OCI-LY7 (cell line): ENCODE measurements around the gene EFNA2. TPM values are rescaled to one million over a fixed set of nuclear protein-coding genes. Genes with fewer than 3 reads are reported as not detected.

ENCODE experiments used
- BruUV-seq: library from RNA; stranded (reverse); fragments of 400-500 nt; replicated peaks from 2 replicates; lab custom pipeline; 2021; lab: Mats Ljungman, UMichigan
- CTCF ChIA-PET: fragments of 300-600 bp; sonication (Branson Sonifier 250); formaldehyde crosslinking; loops from one replicate; lab custom pipeline; 2022; ENCODE audit warnings: antibody characterized with exemption; ENCODE audit not compliant: unreplicated experiment; lab: Charles Lee
- POLR2A ChIA-PET: fragments of 300-600 bp; sonication (Branson Sonifier 250); formaldehyde crosslinking; loops from one replicate; lab custom pipeline; 2022; ENCODE audit warnings: antibody characterized with exemption; lab: Charles Lee
- DNase-seq: peaks from one replicate; pipeline ENCODE4 v3.0.0-alpha.2; 2015; ENCODE audit warnings: low spot score
- H2AFZ ChIP-seq: fragments of 200-600 bp; sonication (generic), shearing (Covaris generic); 2 replicates; pipeline ENCODE4 v1.6.1; 2014; ENCODE audit warnings: mild to moderate bottlenecking, antibody characterized with exemption, low read length, moderate library complexity
- H3K27ac ChIP-seq: fragments of 200-600 bp; sonication (generic); 2 replicates; pipeline ENCODE4 v1.5.1; 2014; ENCODE audit warnings: mixed run types, low read depth, mild to moderate bottlenecking, moderate library complexity, low read length, inconsistent platforms; ENCODE audit not compliant: poor library complexity, severe bottlenecking
- H3K36me3 ChIP-seq: fragments of 200-600 bp; sonication (generic); 2 replicates; pipeline ENCODE4 v1.6.1; 2014; ENCODE audit warnings: mild to moderate bottlenecking, antibody characterized with exemption, low read length, moderate library complexity, mixed read lengths; ENCODE audit not compliant: insufficient read depth
- H3K4me1 ChIP-seq: fragments of 200-600 bp; sonication (generic); 2 replicates; pipeline ENCODE4 v1.5.1; 2014; ENCODE audit warnings: mild to moderate bottlenecking, low read length; ENCODE audit not compliant: insufficient read depth, poor library complexity, severe bottlenecking
- H3K4me2 ChIP-seq: fragments of 200-600 bp; sonication (generic); 2 replicates; pipeline ENCODE4 v1.6.1; 2014; ENCODE audit warnings: mild to moderate bottlenecking, low read length
- H3K4me3 ChIP-seq: fragments of 200-600 bp; sonication (generic); 2 replicates; pipeline ENCODE4 v1.5.1; 2014; ENCODE audit warnings: mild to moderate bottlenecking, low read depth, low read length; ENCODE audit not compliant: poor library complexity, severe bottlenecking
- H3K79me2 ChIP-seq: fragments of 200-600 bp; sonication (generic); 2 replicates; pipeline ENCODE4 v1.6.1; 2016; ENCODE audit warnings: low read depth, mild to moderate bottlenecking, low read length, moderate library complexity, mixed read lengths; ENCODE audit not compliant: insufficient read depth
- H3K9me2 ChIP-seq: fragments of 200-600 bp; sonication (generic); 2 replicates; pipeline ENCODE4 v1.6.1; 2016; ENCODE audit warnings: mild to moderate bottlenecking, low read length, mixed read lengths; ENCODE audit not compliant: insufficient read depth
- H3K9me3 ChIP-seq: fragments of 200-600 bp; sonication (generic); 2 replicates; pipeline ENCODE4 v1.6.1; 2014; ENCODE audit warnings: mild to moderate bottlenecking, mixed run types, low read length, mixed read lengths
- H4K20me1 ChIP-seq: fragments of 200-600 bp; sonication (generic); 2 replicates; pipeline ENCODE4 v1.6.1; 2014; ENCODE audit warnings: mild to moderate bottlenecking, antibody characterized with exemption, low read length, moderate library complexity, mixed read lengths; ENCODE audit not compliant: insufficient read depth
- CTCF ChIP-seq: fragments of 200-600 bp; sonication (generic); conservative IDR thresholded peaks from 2 replicates; pipeline ENCODE4 v1.5.1; 2014; ENCODE audit warnings: mild to moderate bottlenecking, antibody characterized with exemption, low read length, moderate library complexity, mixed read lengths
- EZH2phosphoT487 ChIP-seq: fragments of 200-600 bp; sonication (generic); IDR thresholded peaks from 2 replicates; pipeline ENCODE4 v1.6.1; 2018; ENCODE audit warnings: low read depth, borderline replicate concordance, mild to moderate bottlenecking, mixed run types, antibody characterized with exemption, low read length, moderate library complexity, mixed read lengths
- intact Hi-C: fragments of 100-400 bp; cut with micrococcal nuclease; formaldehyde crosslinking; loops from one replicate; pipeline ENCODE4 v1.10.0; 2022; ENCODE audit not compliant: unreplicated experiment
- total RNA-seq, 2 experiments: library from RNA; depleted of rRNA in 1 of 2; stranded (reverse); fragments of >200 nt in 1 of 2; shearing (Covaris generic) in 1 of 2; gene quantifications; 2 replicates each; pipeline ENCODE4 v1.2.3, GENCODE V29; 2014 to 2022

EFNA2 gene
- total RNA-seq, 2 experiments from 2014 or later, result not detected

GRCh38 chr19:1308718-1309117, 23.0 kb downstream of the EFNA2 start:
- Histone ChIP-seq H3K36me3 (no peaks in the 10 kb centered on the region), H3K4me2 (no peak overlapping the region), H3K9me2 (no peaks in the 10 kb centered on the region), H3K4me1 (no peaks in the 10 kb centered on the region), H2AFZ (no peak overlapping the region), H4K20me1 (no peaks in the 10 kb centered on the region), H3K4me3 (no peak overlapping the region), H3K79me2 (no peaks in the 10 kb centered on the region), H3K9me3 (no peaks in the 10 kb centered on the region), H3K27ac (no peak overlapping the region)
- CTCF ChIA-PET, result no interaction called here
- no peak for TF ChIP-seq EZH2phosphoT487
- POLR2A ChIA-PET, result no interaction called here
- DNase-seq, result no peak
- no TSS peak for BruUV-seq
- intact Hi-C loops, result no loop called here

- no TSS peak for BruUV-seq
- H3K4me1 ChIP-seq, result no peaks in the 10 kb centered on the region
- H3K36me3 ChIP-seq, result no peaks in the 10 kb centered on the region
- no peak overlapping the region for H3K4me2 ChIP-seq
- ChIA-PET CTCF (no interaction called here), POLR2A (no interaction called here)
- no peak for DNase-seq
- TF ChIP-seq EZH2phosphoT487 (no peak), CTCF (no peak)
- no peaks in the 10 kb centered on the region for H3K9me3 ChIP-seq
- H2AFZ ChIP-seq, result no peak overlapping the region
- intact Hi-C loops, result no loop called here
- no peaks in the 10 kb centered on the region for H4K20me1 ChIP-seq
- H3K9me2 ChIP-seq, result no peaks in the 10 kb centered on the region
- no peak overlapping the region for H3K4me3 ChIP-seq
- no peak overlapping the region for H3K27ac ChIP-seq
- no peaks in the 10 kb centered on the region for H3K79me2 ChIP-seq
Observed at GRCh38 chr19:1309977-1310852, 24.5 kb downstream of the EFNA2 start.

GRCh38 chr19:1310853-1311180, 25.1 kb downstream of the EFNA2 start:
- BruUV-seq, result no TSS peak
- H3K79me2 ChIP-seq, result no peaks in the 10 kb centered on the region
- intact Hi-C loops, result no loop called here
- H2AFZ ChIP-seq, result no peak overlapping the region
- TF ChIP-seq CTCF, result no peak
- no peak for TF ChIP-seq EZH2phosphoT487
- H3K36me3 ChIP-seq, result no peaks in the 10 kb centered on the region
- DNase-seq, result no peak
- H3K4me1 ChIP-seq, result no peaks in the 10 kb centered on the region
- H3K9me3 ChIP-seq, result no peaks in the 10 kb centered on the region
- H4K20me1 ChIP-seq, result no peaks in the 10 kb centered on the region
- ChIA-PET CTCF (no interaction called here), POLR2A (no interaction called here)
- no peak overlapping the region for H3K4me2 ChIP-seq
- no peak overlapping the region for H3K4me3 ChIP-seq
- no peak overlapping the region for H3K27ac ChIP-seq
- H3K9me2 ChIP-seq, result no peaks in the 10 kb centered on the region
